Spleen (tissue), 11 donors: Measurements from ENCODE around the gene IL33. TPM values are rescaled to one million over a fixed set of nuclear protein-coding genes. Genes with fewer than 3 reads are reported as not detected.
A peak's percentile ranks its signal among the peaks of the same experiment; 100 is the strongest.

ENCODE experiments used
- DNase-seq: peaks from one replicate; pipeline ENCODE4 v3.0.0-alpha.2; 2020
- H3K27ac ChIP-seq, 8 donors: fragments of 200-600 bp; sonication (generic) in 7 of 8; 1 replicate in 4 of 8; 2 replicates in 4 of 8; pipeline versions ENCODE4 v1.5.0 to v1.8.0; 2016 to 2021; ENCODE audit warnings: inconsistent platforms in 4 of 8, mild to moderate bottlenecking in 4 of 8, moderate library complexity in 1 of 8
- H3K27me3 ChIP-seq, 7 donors: fragments of 200-600 bp; sonication (generic) in 6 of 7; replicated peaks in 1 of 7; 1 replicate in 4 of 7; 2 replicates in 3 of 7; pipeline versions ENCODE4 v1.5.0 to v1.8.0; 2016 to 2021; ENCODE audit warnings: inconsistent platforms in 3 of 7, mild to moderate bottlenecking in 1 of 7
- H3K36me3 ChIP-seq, 6 donors: fragments of 200-600 bp; sonication (generic) in 5 of 6; 1 replicate in 4 of 6; 2 replicates in 2 of 6; pipeline versions ENCODE4 v1.5.0 to v1.8.0; 2016 to 2021; ENCODE audit warnings: inconsistent platforms in 2 of 6
- H3K4me1 ChIP-seq, 6 donors: fragments of 200-600 bp; sonication (generic) in 5 of 6; 1 replicate in 3 of 6; 2 replicates in 3 of 6; pipeline versions ENCODE4 v1.5.0 to v1.8.0; 2016 to 2021; ENCODE audit warnings: inconsistent platforms in 3 of 6
- H3K4me3 ChIP-seq, 8 donors: fragments of 200-600 bp; sonication (generic) in 7 of 8; 1 replicate in 4 of 8; 2 replicates in 4 of 8; pipeline versions ENCODE4 v1.5.0 to v1.8.0; 2016 to 2021; ENCODE audit warnings: inconsistent platforms in 4 of 8, mild to moderate bottlenecking in 4 of 8, moderate library complexity in 2 of 8
- H3K9me3 ChIP-seq, 8 donors: fragments of 200-600 bp; sonication (generic) in 7 of 8; 1 replicate in 4 of 8; 2 replicates in 4 of 8; pipeline versions ENCODE4 v1.5.0 to v1.8.0; 2016 to 2021; ENCODE audit warnings: inconsistent platforms in 4 of 8
- POLR2A ChIP-seq, 3 donors: fragments of 450-650 bp; IDR thresholded peaks; one replicate each; pipeline ENCODE4 v1.5.1; 2017; ENCODE audit warnings: antibody characterized with exemption in 3 of 3, mild to moderate bottlenecking in 1 of 3
- POLR2AphosphoS5 ChIP-seq, 3 donors: sonication (generic); formaldehyde crosslinking; IDR thresholded peaks; one replicate each; pipeline ENCODE4 v1.5.1; 2017; ENCODE audit warnings: antibody characterized with exemption in 3 of 3
- WGBS, 5 donors: extraction: QIAGEN DNeasy Blood & Tissue Kit in 3 of 5; methylation state at CpG; one replicate each; pipeline versions ENCODE4 v1.1.5 to v1.1.7; 2013 to 2018; 5-methylcytosine and 5-hydroxymethylcytosine counted together
- intact Hi-C: fragments of 100-400 bp; cut with DNase I; formaldehyde crosslinking; loops from one replicate; pipeline ENCODE4 v1.15.0; 2023; ENCODE audit warnings: low total_unique reads
- polyA plus RNA-seq, 3 donors: library from polyadenylated mRNA; stranded (reverse); fragments of 200-250 nt; gene quantifications; one replicate each; pipeline ENCODE4 v1.2.1, GENCODE V29; 2013
- total RNA-seq, 7 donors: library from RNA; depleted of rRNA in 3 of 7; stranded (reverse); fragments of >200 nt in 3 of 7; fragmentation: NEBNext Ultra II Directional in 4 of 7; extraction: Animal tissue kit (Norgen Biotek cat#: 25700) in 4 of 7; gene quantifications; one replicate each; pipeline versions ENCODE4 v1.1.0 to v1.2.1, GENCODE V29; 2016 to 2021
- TF ChIP-seq, protein P1 (sequence below), 11 experiments: fragments of 200-600 bp in 7 of 11; fragments of 450-650 bp in 4 of 11; sonication (generic) in 4 of 11; IDR thresholded peaks in 8 of 11; conservative IDR thresholded peaks in 3 of 11; 1 replicate in 7 of 11; 2 replicates in 4 of 11; pipeline versions ENCODE4 v1.4.0 to v1.8.0; 2016 to 2021; ENCODE audit warnings: antibody characterized with exemption in 11 of 11, inconsistent platforms in 4 of 11, mild to moderate bottlenecking in 1 of 11
- donor health status: healthy with polysubstance abuse.
- donor health status: DM: no; HTN: no; CAD: no; lungs with moderate emphysema.
- donor health status: DM: no; HTN: no; CAD: no.
- donor health status: Bipolar disorder and iron deficiency.
- donor health status: healthy.
- donor health status: DM: no; HTN: no; CAD: no.
- donor health status: DM: yes; HTN: yes; CAD: no.

Gene IL33
- total and polyA plus RNA-seq, 10 donors, result 2.7 to 18.9 (median 11.2) TPM

DNA sequence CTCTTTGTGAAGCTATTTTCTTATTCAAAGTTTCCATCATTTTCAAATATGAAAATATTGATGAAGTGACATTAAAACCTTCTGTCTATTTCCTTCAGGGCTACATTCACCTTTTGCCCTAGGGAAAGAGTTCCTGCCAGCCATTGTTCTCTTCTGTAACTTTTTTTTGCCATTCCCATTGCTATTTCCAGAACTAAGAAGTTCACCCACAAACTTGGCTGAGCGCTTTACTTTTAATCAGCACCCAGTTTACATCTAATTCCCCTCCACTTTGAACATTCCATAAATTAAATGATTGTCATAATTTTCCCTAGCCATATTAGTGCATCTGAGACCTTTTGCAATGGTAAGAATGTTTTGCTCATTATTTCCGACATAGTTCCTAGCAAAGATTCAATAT lies 4.4 kb downstream of the IL33 start:
- intact Hi-C loops, result no loop called here
- Histone ChIP-seq H3K4me1 (peaks cover 0 to 21% (median 6%) of the 10 kb centered on the region in 6 donors), H3K36me3 (no peaks in the 10 kb centered on the region), H3K27me3 (peaks cover 0 to 6% (median 0%) of the 10 kb centered on the region in 7 donors), H3K4me3 (no peak overlapping the region), H3K9me3 (no peaks in the 10 kb centered on the region), H3K27ac (peak overlapping the region in 6 of 8 donors; percentile 9 to 79 (median 48))
- TF ChIP-seq POLR2AphosphoS5 (IDR thresholded peaks at IDR 0.05) (no peak), POLR2A (IDR thresholded peaks at IDR 0.05) (no peak)
- TF ChIP-seq, protein P1, sequence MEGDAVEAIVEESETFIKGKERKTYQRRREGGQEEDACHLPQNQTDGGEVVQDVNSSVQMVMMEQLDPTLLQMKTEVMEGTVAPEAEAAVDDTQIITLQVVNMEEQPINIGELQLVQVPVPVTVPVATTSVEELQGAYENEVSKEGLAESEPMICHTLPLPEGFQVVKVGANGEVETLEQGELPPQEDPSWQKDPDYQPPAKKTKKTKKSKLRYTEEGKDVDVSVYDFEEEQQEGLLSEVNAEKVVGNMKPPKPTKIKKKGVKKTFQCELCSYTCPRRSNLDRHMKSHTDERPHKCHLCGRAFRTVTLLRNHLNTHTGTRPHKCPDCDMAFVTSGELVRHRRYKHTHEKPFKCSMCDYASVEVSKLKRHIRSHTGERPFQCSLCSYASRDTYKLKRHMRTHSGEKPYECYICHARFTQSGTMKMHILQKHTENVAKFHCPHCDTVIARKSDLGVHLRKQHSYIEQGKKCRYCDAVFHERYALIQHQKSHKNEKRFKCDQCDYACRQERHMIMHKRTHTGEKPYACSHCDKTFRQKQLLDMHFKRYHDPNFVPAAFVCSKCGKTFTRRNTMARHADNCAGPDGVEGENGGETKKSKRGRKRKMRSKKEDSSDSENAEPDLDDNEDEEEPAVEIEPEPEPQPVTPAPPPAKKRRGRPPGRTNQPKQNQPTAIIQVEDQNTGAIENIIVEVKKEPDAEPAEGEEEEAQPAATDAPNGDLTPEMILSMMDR (IDR thresholded peaks at IDR 0.05 in 8 of 11, conservative IDR thresholded peaks at IDR 0.05 in 3 of 11), result no peak
- DNase-seq, result no peak
- 80 to 92% (median 89%) methylated on average over 2 of the region's 2 CpGs for WGBS, 5 donors

- peak overlapping the region in 1 of 8 donors; percentile 9 for H3K27ac ChIP-seq
- H3K4me3 ChIP-seq, result no peak overlapping the region
- DNase-seq, result no peak
- WGBS, 5 donors, result 93 to 100% (median 98%) methylated on average over 1 of the region's 1 CpG
- no peak for TF ChIP-seq POLR2AphosphoS5 (IDR thresholded peaks at IDR 0.05)
- no peak for TF ChIP-seq POLR2A (IDR thresholded peaks at IDR 0.05)
- TF ChIP-seq, protein P1 (IDR thresholded peaks at IDR 0.05 in 8 of 11, conservative IDR thresholded peaks at IDR 0.05 in 3 of 11), result no peak
- intact Hi-C loops, result no loop called here
- H3K27me3 ChIP-seq, result peaks cover 0 to 10% (median 0%) of the 10 kb centered on the region in 7 donors
- peaks cover 0 to 15% (median 4%) of the 10 kb centered on the region in 6 donors for H3K4me1 ChIP-seq
- no peaks in the 10 kb centered on the region for H3K9me3 ChIP-seq
- H3K36me3 ChIP-seq, result no peaks in the 10 kb centered on the region
Measured at GRCh38 chr9:6224393-6225154, 9.0 kb downstream of the IL33 start.

GRCh38 chr9:6226696-6227095 lies 11.1 kb downstream of the IL33 start:
- intact Hi-C loops, result no loop called here

GRCh38 chr9:6229186-6229585 lies 13.6 kb downstream of the IL33 start:
- WGBS, 5 donors, result 84 to 90% (median 86%) methylated on average over 2 of the region's 2 CpGs
- no peak for TF ChIP-seq POLR2A (IDR thresholded peaks at IDR 0.05)
- TF ChIP-seq POLR2AphosphoS5 (IDR thresholded peaks at IDR 0.05), result no peak
- TF ChIP-seq, protein P1 (IDR thresholded peaks at IDR 0.05 in 8 of 11, conservative IDR thresholded peaks at IDR 0.05 in 3 of 11), result no peak
- Histone ChIP-seq H3K36me3 (no peaks in the 10 kb centered on the region), H3K4me1 (peaks cover 0 to 17% (median 2%) of the 10 kb centered on the region in 6 donors), H3K27ac (peak overlapping the region in 3 of 8 donors; percentile 13 to 39 (median 26)), H3K4me3 (no peak overlapping the region), H3K27me3 (peaks cover 0 to 9% (median 0%) of the 10 kb centered on the region in 7 donors), H3K9me3 (no peaks in the 10 kb centered on the region)
- no peak for DNase-seq
- intact Hi-C loops, result no loop called here

More at GRCh38 chr9:6226696-6227095, 11.1 kb downstream of the IL33 start:
- Histone ChIP-seq H3K27me3 (peaks cover 0 to 9% (median 0%) of the 10 kb centered on the region in 7 donors), H3K4me3 (no peak overlapping the region), H3K27ac (no peak overlapping the region), H3K36me3 (no peaks in the 10 kb centered on the region), H3K9me3 (no peaks in the 10 kb centered on the region), H3K4me1 (peaks cover 0 to 17% (median 2%) of the 10 kb centered on the region in 6 donors)
- TF ChIP-seq, protein P1 (IDR thresholded peaks at IDR 0.05 in 8 of 11, conservative IDR thresholded peaks at IDR 0.05 in 3 of 11), result no peak
- no peak for TF ChIP-seq POLR2A (IDR thresholded peaks at IDR 0.05)
- no peak for TF ChIP-seq POLR2AphosphoS5 (IDR thresholded peaks at IDR 0.05)
- DNase-seq, result no peak
- WGBS, 5 donors, result 4 to 20% (median 16%) methylated on average over 1 of the region's 1 CpG
